Subcutaneous abdominal adipose tissue (tissue), 5 donors: ENCODE data around the gene BMX.

ENCODE experiments used
- H3K27ac ChIP-seq: one replicate; pipeline ENCODE4 v1.7.0; 2013; ENCODE audit warnings: low read depth, mild to moderate bottlenecking, inconsistent platforms, low read length, moderate library complexity
- H3K27me3 ChIP-seq, 5 donors: one replicate each; pipeline ENCODE4 v1.7.0; 2013; ENCODE audit warnings: low read length in 5 of 5, inconsistent platforms in 1 of 5; ENCODE audit not compliant: control insufficient read depth in 5 of 5, insufficient read depth in 4 of 5
- H3K36me3 ChIP-seq, 5 donors: one replicate each; pipeline ENCODE4 v1.7.0; 2013; ENCODE audit warnings: low read length in 5 of 5; ENCODE audit not compliant: control insufficient read depth in 5 of 5, insufficient read depth in 5 of 5
- H3K4me1 ChIP-seq, 5 donors: one replicate each; pipeline ENCODE4 v1.7.0; 2013; ENCODE audit warnings: low read length in 5 of 5, mild to moderate bottlenecking in 3 of 5, moderate library complexity in 1 of 5; ENCODE audit not compliant: control insufficient read depth in 5 of 5, insufficient read depth in 5 of 5
- H3K4me3 ChIP-seq, 5 donors: one replicate each; pipeline ENCODE4 v1.7.0; 2013; ENCODE audit warnings: low read length in 5 of 5, low read depth in 1 of 5
- H3K9ac ChIP-seq, 5 donors: one replicate each; pipeline ENCODE4 v1.7.0; 2013; ENCODE audit warnings: low read length in 5 of 5, mild to moderate bottlenecking in 4 of 5, moderate library complexity in 3 of 5
- H3K9me3 ChIP-seq, 5 donors: one replicate each; pipeline ENCODE4 v1.7.0; 2013; ENCODE audit warnings: low read length in 5 of 5; ENCODE audit not compliant: control insufficient read depth in 5 of 5
- donor health status: healthy.
- donor health status: healthy.
- donor health status: healthy.
- donor health status: healthy.
- donor health status: healthy.

The BMX gene

DNA sequence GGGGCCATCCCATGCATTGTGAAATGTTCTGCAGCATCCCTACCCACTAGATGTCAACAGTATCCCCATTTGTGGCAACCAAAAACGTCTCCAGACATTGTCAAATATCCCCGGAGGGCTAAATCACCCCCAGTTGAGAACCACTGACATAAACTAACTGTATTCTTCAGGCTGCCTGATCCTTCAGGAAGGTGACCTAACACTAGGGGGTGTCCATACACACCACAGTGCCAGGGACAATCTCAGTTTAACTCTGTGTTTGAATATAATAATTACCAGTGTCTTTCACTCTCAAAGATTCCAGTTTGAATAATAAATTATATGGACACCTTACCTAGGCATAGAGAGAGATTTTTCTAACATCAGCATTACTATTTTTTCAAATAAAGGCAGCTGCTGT, 93.8 kb downstream of the BMX start:
- Histone ChIP-seq H3K27me3 (peaks cover under 1 to 25% (median 5%) of the 10 kb centered on the region in 5 donors), H3K4me3 (no peak overlapping the region), H3K9ac (no peak overlapping the region), H3K27ac (no peak overlapping the region), H3K9me3 (no peaks in the 10 kb centered on the region), H3K36me3 (no peaks in the 10 kb centered on the region), H3K4me1 (no peaks in the 10 kb centered on the region)

DNA sequence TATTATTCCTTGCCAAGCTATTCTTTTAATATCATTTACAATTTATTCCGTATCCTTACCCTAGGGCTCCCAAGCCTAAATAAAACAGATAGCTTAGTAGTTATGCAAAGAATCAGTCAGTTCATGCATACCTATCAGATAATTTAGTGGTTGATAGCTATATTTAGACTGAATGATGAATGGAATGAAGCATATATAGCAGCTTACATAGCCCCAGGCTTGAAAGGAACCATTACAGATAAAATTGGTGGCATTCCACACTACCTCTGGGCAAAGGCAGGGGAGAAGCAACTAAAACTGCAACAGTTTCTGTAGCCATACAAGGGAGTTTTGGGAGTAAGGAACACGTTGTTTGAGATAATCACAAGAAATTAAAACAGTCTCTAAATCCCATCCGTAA, 97.4 kb downstream of the BMX start:
- Histone ChIP-seq H3K27ac (no peak overlapping the region), H3K27me3 (peaks cover 3 to 18% (median 4%) of the 10 kb centered on the region in 5 donors), H3K36me3 (no peaks in the 10 kb centered on the region), H3K9me3 (no peaks in the 10 kb centered on the region), H3K9ac (no peak overlapping the region), H3K4me1 (peaks cover 0 to 3% (median 0%) of the 10 kb centered on the region in 5 donors), H3K4me3 (no peak overlapping the region)

DNA sequence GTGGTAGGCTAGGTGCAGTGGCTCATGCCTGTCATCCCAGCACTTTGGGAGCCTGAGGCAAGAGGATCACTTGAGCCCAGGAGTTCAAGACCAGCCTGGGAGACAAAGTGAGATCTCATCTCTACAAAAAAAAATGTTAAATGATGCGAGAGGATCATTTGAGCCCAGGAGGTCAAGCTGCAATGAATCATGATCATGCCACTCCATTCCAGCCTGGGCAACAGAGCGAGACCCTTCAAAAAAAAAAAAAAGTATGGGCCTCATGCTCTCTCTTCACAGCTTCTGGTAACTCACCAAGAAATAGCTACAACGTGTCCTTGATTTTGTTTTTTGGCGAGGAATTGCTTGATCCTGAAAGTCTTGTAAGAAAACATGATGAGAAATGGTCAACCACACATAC, 98.9 kb downstream of the BMX start:
- Histone ChIP-seq H3K4me3 (no peak overlapping the region), H3K9ac (no peak overlapping the region), H3K27ac (no peak overlapping the region), H3K27me3 (peaks cover 3 to 19% (median 8%) of the 10 kb centered on the region in 5 donors), H3K36me3 (no peaks in the 10 kb centered on the region), H3K4me1 (peaks cover 0 to 3% (median 0%) of the 10 kb centered on the region in 5 donors), H3K9me3 (no peaks in the 10 kb centered on the region)

DNA sequence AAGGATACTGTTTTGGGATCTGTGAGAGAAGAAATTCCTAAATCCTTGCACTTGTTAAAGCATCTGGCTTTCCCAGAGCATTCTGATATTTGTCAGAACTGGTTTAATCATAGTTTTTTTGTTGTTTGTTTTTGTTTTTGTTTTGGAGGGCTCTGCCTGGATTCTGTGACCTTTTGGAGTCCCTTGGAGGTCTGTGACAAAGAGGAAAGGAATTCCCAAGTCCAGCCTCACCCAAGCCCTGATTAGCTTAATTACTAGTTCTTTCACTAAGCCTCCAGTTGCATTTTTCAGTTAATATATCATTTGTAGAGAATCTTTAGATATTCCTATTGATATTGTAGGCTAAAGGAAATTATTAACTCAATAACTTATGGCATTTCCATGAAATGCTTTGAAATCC, 99.4 kb downstream of the BMX start:
- Histone ChIP-seq H3K27ac (no peak overlapping the region), H3K9me3 (no peaks in the 10 kb centered on the region), H3K4me3 (no peak overlapping the region), H3K36me3 (no peaks in the 10 kb centered on the region), H3K9ac (no peak overlapping the region), H3K27me3 (peaks cover 3 to 17% (median 8%) of the 10 kb centered on the region in 5 donors), H3K4me1 (peaks cover 0 to 3% (median 0%) of the 10 kb centered on the region in 5 donors)

DNA sequence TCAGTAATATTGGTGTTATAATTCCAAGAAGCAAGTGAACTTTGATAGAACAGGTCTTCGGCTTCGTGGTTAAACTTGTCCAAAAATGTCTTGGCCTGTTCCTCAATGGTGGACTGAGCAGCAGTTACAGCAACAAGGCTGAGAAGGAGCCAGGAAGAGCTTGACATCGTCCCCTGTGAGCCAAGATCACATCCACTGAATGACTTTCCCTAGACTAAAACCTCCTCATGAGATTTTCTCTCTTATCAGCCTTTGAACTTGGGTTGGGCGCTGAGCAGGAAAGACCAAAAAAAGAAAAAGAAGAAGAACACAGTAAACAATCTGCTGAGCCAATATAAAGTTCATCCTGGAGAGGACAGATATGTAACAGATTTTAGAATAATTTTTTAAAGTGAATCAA, 100.1 kb downstream of the BMX start, which contains the start of gene ACE2:
ACE2 (minus strand) TSS at position 216 of the 400 bp plus-strand sequence; CDS start at position 167, 49 bp downstream.
- Histone ChIP-seq H3K27ac (no peak within 1 kb of the TSS), H3K9ac (no peak within 1 kb of the TSS), H3K36me3 (no peaks in the 10 kb centered on the region), H3K27me3 (peaks cover 7 to 20% (median 9%) of the 10 kb centered on the region in 5 donors), H3K9me3 (no peaks in the 10 kb centered on the region), H3K4me1 (peaks cover 0 to 3% (median 0%) of the 10 kb centered on the region in 5 donors), H3K4me3 (no peak within 1 kb of the TSS)

DNA sequence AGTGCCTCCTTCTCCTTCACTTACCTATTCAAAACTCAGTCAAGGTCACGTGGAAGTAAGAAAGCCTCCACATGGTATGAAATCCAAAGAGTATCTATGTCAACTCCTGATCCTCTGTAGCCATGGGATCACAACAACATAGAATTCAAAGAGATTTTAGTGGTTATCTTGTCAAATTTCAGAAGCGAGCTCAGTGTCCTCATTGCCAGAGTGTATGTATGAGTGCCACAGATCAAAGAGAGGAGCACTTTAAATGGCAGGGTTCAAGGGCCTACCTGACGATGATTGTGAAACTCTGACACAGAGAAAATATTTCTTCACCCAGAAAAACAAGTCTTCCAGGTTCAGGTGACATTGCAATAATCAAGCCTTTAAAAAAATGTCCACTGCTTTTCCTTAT, 101.3 kb downstream of the BMX start:
- Histone ChIP-seq H3K36me3 (no peaks in the 10 kb centered on the region), H3K9me3 (no peaks in the 10 kb centered on the region), H3K4me1 (peaks cover 0 to 3% (median 0%) of the 10 kb centered on the region in 5 donors), H3K9ac (no peak overlapping the region), H3K27me3 (peaks cover 7 to 21% (median 14%) of the 10 kb centered on the region in 5 donors), H3K27ac (no peak overlapping the region), H3K4me3 (no peak overlapping the region)

DNA sequence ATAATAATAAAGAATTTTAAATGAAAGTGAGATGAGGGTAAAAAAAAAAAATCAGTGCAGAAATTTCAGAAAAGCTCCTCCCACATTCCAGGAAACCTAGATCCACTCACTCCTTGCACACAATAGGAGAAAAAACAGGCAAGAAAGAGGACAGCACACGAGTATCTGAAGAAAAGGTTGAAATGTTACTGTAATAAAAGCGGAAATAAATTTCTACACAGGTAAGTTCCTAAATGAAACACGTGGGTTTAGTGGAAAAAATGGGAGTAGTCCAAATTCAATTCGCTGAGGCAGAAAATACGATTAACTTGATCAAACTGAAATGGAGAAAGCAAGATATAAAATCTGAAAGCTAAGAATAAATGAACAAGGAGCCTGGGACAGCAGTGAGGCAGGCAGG, 102.2 kb downstream of the BMX start:
- Histone ChIP-seq H3K36me3 (no peaks in the 10 kb centered on the region), H3K9ac (no peak overlapping the region), H3K4me3 (no peak overlapping the region), H3K4me1 (peaks cover 0 to 3% (median 0%) of the 10 kb centered on the region in 5 donors), H3K27ac (no peak overlapping the region), H3K27me3 (peaks cover 7 to 23% (median 14%) of the 10 kb centered on the region in 5 donors), H3K9me3 (no peaks in the 10 kb centered on the region)

DNA sequence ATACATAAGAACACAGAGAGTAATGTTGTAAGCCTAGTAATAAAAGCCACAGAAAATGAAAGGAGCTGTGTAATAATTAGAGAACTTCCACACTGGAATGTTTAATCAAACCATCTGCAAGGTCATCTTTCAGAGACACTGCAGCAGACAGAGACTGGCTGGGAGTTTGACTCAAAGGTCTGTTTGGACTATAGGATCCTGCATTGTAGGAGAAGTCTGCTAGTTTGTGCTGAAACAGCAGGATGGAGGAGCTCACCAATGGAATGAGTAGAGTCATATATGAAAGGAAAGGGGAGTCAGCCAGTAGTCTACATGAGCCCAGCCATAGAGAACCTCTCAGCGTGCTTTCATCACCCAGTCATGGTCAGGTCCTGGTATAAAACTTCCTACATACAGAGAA, 104.6 kb downstream of the BMX start:
- H3K4me3 ChIP-seq = no peak overlapping the region

More for the DNA sequence above, 104.6 kb downstream of the BMX start:
- no peaks in the 10 kb centered on the region for H3K4me1 ChIP-seq
- no peaks in the 10 kb centered on the region for H3K36me3 ChIP-seq
- H3K27ac ChIP-seq = no peak overlapping the region
- peaks cover 0 to 1% (median 0%) of the 10 kb centered on the region in 5 donors for H3K9me3 ChIP-seq
- H3K9ac ChIP-seq = no peak overlapping the region
- peaks cover 9 to 23% (median 12%) of the 10 kb centered on the region in 5 donors for H3K27me3 ChIP-seq
